ENCODE measurements around the gene C1QB.
"Not testable (repeated sequence)": the region's sequence is repeated elsewhere in the genome, so short reads cannot be mapped to it uniquely, and the experiment has no call there.

The C1QB gene

DNA sequence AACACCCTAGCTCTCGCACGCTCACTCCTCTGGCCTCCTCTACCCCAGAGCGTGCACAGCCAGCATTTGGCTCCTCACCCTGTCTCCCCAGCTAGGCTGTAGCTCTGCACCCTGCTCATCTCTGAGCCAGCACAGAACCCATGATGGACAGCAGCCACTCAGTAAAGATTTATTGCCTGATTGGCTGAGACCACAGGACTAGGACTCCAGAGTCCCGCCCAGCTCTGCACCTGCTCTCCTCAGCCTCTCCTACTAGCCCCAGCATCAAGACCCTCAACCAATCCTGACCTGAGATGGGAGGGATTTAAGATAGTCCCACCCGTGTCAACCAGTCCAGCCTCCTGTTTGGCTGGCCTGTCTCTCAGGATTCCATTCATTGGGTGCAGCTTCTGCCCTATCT is 9.3 kb downstream of the C1QB start:
- DNase-seq (ENCODE audit: low read depth in 2 of 2), result no peak

DNA sequence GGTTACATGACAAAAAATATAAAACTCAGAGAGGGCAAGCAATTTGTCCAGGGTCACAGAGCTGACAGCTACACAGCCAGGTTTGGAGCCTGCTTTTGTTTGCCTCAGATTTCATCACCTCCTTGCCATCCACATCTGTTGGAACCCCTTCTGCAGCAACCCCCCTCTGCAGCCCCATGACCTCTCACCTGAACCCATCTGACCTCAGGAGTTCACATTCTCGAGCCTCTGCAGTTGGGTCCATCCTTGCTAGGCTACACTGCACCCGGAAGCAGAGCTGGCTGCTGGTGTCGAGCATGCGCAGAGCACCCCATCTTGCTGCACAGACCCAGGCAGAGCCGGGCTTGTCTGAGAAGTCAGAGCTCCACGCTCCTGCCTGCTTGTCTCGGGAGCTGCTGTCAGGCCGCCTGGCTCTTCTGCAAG is 10.0 kb downstream of the C1QB start:
- DNase-seq (ENCODE audit: low read depth in 2 of 2), result no peak

- no peak for DNase-seq (ENCODE audit: low read depth in 2 of 2)
These were observed 12.7 kb downstream of the C1QB start for GRCh38 chr1:22665752-22666151.

GRCh38 chr1:22666412-22666811 is 13.4 kb downstream of the C1QB start:
- no peak for DNase-seq (ENCODE audit: low read depth in 2 of 2)

DNA sequence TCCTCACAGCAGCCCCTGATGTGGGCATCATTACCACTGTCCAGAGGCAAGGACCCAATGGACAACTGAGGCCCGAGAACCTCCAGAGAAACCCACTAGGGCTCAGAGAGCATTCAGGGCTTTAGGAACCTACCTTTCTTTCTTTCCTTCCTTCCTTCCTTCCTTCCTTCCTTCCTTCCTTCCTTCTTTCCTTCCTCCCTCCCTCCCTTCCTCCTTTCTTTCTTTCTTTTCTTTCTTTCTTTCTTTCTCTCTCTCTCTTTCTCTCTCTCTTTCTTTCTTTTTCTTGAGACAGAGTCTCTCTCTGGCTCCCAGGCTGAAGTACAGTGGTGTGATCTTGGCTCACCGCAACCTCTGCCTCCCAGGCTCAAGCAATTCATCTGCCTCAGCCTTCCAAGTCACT is 15.8 kb downstream of the C1QB start:
- DNase-seq (ENCODE audit: low read depth in 2 of 2), result not testable (repeated sequence)

- no peak for DNase-seq (ENCODE audit: low read depth in 2 of 2)
These were observed 17.4 kb downstream of the C1QB start for GRCh38 chr1:22670352-22670975.

- DNase-seq (ENCODE audit: low read depth in 2 of 2), result no peak
These were observed 19.0 kb downstream of the C1QB start for GRCh38 chr1:22671999-22672398.

DNA sequence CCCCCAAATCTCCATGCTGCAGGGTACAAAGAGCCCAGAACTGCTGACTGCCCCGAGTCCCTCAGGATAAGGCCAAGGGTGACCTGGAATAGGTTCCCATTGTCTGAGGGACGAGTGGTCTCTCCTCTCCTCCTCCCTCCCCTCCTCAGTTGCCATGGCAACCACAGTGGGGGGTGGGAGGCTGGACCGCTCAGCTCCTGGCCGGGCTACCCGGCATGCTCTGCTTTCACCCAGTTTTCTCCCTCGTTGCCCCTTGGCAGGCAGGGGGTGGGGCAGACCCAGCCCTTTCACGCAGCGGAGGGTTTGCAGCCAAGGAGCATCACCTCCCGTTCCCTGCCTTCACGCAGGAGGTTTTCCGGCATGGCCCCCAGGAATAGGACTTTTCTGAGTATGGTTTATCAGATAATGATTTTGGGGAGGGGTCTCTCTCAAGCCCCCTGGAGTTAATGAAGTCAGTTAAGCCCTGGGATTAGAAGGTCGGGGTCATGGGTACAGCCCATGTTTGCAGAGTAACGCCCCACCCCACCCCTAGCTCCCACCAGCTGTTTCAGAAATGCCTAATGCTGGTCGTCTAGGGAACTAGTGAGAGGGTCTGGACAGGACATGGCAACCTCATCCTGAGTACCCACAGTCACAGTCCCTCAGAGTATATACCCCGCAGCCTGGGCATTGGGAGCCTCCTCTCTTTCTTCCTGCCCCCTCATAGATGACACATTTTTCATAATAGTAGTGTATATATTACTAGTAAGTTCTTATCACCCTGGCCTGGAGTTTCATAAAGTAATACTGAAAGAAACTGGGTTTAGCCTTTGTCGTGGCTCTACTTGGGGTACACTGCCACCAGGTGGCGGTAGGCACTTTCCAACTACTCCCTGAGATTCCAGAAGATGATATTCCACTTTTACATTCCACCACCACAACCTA is 20.7 kb downstream of the C1QB start:
- no peak for DNase-seq (ENCODE audit: low read depth in 2 of 2)

GRCh38 chr1:22674410-22674749 is 21.3 kb downstream of the C1QB start:
- DNase-seq (ENCODE audit: low read depth in 2 of 2), result no peak

GRCh38 chr1:22676151-22676550 is 23.1 kb downstream of the C1QB start:
- DNase-seq (ENCODE audit: low read depth in 2 of 2), result not testable (repeated sequence)

DNA sequence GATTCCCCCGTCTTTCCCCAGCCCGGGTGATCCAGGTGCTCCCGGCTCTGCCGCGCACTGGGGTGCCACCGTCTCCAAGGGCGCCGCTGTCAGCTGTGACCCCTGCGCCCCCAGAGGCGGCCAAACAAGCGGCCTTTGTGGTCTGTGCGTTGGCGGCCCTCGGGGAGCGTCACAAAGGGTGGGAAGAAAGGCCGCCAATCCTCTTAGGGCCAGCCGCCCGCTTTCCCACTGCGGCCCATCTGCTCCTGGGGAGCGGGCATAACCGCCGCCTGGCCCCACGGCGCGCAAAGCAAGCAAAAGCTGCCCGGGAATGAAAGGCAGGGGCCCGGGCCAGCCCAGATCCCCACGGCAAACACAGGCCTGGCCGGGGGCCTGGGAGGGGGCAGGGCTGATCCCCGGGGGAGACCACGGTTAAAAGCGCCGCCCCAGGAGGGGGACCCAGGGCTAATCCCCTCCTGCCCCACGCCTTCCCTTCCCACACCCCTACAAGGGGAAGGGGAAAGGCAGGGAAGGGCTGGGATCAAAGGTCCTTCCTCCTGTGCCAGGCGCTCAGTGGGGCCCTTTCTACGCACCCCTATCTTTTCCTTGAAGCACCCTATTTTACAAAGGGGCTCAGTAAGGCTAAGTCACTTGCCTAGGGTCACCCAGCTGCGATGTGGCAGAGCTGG is 24.0 kb downstream of the C1QB start:
- DNase-seq (ENCODE audit: low read depth in 2 of 2), result no peak

DNA sequence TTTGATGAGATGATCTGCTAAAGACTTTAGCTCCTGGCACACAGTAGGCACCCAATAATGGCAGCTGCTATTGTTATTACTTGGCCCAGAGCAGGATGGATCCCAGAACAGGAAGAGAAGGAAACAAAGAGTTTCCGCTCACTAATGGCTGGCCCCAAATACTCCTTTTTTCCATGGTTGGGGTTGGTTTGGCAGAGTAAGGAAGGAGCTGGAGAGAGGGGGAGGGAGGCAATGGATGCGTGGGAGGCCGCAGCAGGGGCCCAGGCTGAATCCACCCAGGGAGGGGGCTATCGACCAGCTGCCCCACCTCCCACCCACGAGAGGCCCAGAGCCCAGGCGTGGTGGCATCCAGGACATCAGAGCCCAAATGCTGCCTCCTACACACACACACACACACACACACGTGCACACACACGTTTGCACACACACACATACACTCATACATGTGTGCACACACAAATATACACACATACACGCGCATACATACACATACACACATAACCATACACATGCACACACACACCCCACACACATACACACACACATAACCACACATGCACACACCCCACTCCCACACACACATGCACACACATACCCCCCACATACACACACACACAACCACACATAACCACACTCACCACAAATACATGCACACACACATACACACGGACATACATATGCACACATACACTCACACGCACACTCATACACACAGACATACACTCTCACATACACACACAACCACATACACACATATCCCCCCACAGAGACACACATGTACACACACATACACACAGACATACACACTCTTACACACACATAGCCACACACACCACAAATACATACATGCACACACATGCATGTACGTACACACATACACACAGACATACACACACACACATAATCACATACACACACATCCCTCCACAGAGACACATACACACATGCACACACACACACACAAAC is 25.2 kb downstream of the C1QB start:
- no peak for DNase-seq (ENCODE audit: low read depth in 2 of 2)

GRCh38 chr1:22680726-22681125 is 27.7 kb downstream of the C1QB start:
- no peak for DNase-seq (ENCODE audit: low read depth in 2 of 2)

DNA sequence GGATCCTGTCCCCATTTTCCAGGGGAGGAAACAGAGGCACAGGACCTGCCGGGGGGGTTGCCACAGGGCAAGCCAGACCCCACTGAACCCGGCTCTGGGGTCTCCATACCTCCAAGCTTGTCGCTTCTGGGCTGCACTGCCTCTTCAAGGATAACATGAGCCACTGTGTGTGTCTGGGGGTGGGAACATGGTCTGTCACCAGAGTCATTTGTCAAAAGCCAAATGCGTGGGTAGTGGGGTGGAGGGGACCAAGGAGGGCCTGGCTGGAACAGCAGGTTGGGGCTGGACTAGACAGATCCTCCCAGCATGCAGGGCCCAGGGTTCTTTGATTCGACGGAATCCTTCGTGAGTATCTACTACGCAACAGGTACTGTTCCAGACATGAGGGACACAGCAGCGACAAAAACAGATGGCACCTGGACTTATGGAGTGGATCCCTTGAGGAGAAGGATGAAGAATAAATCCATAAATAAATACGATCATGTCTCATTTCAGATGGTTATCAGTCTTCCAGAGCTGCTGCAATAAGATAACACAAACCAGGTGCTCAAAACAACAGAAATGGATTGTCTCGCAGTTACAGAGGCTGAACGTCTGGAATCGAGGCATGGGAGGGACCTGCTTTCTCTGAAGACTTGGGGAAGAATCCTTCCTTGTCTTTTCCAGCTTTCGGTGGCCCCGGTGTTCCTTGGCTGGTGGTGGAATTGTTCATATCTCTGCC is 28.7 kb downstream of the C1QB start:
- no peak for DNase-seq (ENCODE audit: low read depth in 2 of 2)

DNA sequence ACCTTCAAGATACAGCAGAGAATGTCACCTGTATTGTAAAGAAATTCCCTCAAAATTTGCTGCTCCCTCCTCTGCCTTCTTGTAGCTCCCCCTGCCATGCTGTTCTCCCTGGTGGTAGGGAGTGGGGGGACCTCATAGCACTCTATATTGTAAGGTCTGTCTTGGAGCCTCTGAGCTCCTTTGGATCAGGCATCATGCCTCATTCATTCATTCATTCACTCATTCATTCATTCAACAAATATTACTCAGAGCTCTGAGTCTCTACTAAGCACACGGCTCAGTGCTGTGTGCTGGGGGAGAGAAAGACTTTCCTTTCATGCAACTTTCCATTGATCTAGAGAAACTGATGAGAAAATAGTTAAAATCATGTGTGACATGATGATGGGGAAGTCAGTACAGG is 30.5 kb downstream of the C1QB start:
- no peak for DNase-seq (ENCODE audit: low read depth in 2 of 2)

DNA sequence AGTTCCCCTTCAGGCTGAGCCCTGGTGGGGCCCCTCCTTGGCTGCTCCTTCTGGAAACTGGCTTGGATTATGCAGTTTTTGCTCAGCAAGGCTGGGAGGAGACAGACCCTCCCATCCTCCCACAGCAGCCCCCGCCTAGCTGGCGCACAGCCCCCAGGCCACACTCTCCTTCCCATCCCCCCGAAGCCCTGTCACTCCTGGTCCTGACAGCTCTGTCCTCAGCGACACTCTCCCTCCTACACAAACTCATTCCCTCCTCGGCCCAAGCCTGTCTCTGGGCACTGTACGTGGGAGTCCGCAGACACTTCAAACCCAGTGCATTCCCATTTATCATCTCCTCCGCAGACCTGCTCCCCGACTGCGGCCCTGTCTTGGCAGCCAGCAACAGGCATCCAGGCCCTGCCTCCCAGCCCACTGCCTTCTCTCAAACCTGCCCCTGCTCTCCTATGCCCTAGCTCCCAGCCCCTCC is 32.6 kb downstream of the C1QB start:
- no peak for DNase-seq (ENCODE audit: low read depth in 2 of 2)

- DNase-seq (ENCODE audit: low read depth in 2 of 2), result no peak
These were observed 34.2 kb downstream of the C1QB start for GRCh38 chr1:22687191-22687590.

DNA sequence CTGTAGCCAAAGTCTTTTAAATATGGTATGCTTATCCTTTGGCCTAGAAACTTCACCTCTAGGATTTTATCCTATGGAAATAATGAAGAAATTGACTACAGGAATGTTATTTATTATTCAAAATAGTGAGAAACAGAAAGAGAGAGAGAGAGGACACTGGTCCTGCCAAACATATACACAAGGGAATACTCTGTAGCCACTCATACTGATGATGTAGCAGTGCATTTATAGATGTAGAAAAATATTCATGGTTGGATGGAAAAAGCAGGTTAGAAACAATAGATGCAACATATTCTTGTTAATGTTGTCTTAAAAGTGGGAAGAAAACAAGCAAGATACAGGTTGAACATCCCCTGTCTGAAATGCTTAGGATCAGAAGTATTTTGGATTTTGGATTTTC is 35.4 kb downstream of the C1QB start:
- no peak for DNase-seq (ENCODE audit: low read depth in 2 of 2)

DNA sequence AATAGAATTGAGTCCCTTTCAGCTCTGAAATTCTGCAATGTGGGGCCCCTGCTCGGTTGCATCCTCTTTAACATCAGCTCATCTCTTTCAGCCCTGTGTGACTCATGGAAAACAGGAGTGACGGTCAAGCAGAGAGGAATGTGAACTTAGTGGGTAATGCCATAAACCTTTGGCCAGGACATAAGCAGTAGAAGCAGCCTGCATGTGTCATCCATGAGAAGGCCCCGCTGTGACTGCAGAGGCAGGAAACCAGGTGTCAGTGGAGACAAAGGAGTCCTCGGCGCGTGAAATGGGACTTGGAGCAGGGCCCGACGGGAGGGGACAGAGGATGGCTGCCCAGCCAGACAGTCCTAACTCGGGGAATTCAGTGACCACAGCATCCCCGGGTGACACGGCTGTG is 36.5 kb downstream of the C1QB start:
- DNase-seq (ENCODE audit: low read depth in 2 of 2), result no peak

- no peak for DNase-seq (ENCODE audit: low read depth in 2 of 2)
These were observed 38.2 kb downstream of the C1QB start for GRCh38 chr1:22691031-22691753.
